ENCODE data around the gene TKTL1.

DNA sequence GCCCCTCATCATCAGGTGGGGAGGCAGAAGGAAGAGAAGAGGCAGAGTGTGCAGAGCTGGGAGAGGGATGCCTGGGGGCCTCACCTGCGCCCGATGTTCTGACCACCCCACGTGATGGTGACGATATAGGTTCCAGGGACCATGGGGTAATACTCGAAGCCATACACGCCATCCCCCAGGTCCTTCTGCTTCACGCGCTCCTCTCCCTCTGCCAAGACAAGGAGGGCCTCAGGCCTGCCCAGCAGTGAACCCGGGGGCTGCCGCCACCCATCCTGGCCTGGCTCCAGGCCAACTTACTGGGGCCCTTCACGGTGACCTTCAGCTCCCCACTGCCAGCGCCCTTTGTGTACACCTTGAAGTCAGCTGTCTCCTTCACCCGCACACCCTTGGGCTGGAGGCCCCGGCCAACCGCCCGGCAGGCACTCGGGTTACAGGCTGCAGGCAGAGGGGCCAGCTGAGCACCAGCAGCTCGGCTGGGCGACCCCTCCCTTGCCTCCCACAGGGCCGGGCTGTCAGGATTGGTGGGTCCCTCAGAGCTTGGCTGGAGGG is 69.5 kb downstream of the TKTL1 start:
- TF ChIP-seq, protein P1, sequence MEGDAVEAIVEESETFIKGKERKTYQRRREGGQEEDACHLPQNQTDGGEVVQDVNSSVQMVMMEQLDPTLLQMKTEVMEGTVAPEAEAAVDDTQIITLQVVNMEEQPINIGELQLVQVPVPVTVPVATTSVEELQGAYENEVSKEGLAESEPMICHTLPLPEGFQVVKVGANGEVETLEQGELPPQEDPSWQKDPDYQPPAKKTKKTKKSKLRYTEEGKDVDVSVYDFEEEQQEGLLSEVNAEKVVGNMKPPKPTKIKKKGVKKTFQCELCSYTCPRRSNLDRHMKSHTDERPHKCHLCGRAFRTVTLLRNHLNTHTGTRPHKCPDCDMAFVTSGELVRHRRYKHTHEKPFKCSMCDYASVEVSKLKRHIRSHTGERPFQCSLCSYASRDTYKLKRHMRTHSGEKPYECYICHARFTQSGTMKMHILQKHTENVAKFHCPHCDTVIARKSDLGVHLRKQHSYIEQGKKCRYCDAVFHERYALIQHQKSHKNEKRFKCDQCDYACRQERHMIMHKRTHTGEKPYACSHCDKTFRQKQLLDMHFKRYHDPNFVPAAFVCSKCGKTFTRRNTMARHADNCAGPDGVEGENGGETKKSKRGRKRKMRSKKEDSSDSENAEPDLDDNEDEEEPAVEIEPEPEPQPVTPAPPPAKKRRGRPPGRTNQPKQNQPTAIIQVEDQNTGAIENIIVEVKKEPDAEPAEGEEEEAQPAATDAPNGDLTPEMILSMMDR (IDR thresholded peaks at IDR 0.05; ENCODE audit: insufficient read depth, low read length, poor library complexity, severe bottlenecking): no peak
- TF ChIP-seq EZH2phosphoT487 (conservative IDR thresholded peaks at IDR 0.05; ENCODE audit: low read length): no peak
